ENCODE measurements around the gene FOXM1.

The FOXM1 gene

DNA sequence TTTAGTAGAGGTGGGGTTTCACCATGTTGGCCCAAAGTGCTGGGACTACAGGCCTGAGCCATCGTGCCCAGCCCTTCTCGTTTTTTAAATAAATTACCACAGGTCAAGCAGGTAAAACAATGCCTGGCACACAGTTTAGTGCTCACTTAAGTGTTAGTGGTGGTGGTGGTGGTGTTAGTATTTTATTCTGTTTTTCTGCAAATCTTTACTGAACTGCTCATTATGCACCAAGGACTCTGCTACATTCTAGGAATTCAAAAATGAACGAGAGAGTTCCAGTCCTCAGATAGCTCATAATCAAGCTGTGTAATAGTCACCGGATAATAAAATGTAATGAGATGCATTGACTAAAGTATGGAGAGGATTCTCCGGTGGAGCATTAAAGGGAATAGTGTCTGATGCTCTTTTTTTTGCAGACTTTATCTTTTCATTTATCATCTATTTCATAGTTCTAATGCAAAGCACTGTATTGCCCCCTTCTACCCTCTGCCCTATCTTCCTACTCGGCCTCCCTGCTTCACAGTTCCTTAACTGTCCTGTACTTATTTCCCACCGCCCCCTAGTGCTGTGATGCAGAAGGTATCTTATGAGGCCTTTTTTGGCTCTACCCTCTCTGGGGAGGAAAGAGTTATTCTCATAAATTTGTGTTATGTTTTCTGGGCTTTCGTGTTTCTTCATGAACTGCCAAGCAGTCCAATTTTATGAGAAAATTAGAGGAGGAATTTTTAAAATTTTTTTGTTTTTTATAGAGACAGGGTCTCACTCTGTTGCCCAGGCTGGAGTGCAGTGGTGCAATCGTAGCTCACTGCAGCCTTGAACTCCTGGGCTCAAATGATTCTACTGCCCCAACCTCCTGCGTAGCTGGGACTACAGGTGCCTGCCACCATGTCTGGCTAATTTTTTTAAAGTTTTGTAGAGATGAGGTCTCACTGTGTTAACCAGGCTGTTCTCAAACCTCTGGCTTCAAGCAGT, 63.5 kb downstream of the FOXM1 start:
- peaks cover 8% of the 10 kb centered on the region; the same call in 1 of the 2 replicates for H3F3A ChIP-seq (ENCODE audit: insufficient read depth, low read length)
- no peaks in the 10 kb centered on the region for H3K9me3 ChIP-seq (replicated peaks; ENCODE audit: insufficient read depth, low read length)
- peaks cover 9% of the 10 kb centered on the region; the same call in 1 of the 2 replicates for H3K4me1 ChIP-seq (ENCODE audit: low read length)
- peaks cover 38% of the 10 kb centered on the region for H3K79me2 ChIP-seq (ENCODE audit: low read length)
- DNase-seq: peak; percentile 80
- peak overlapping the region; percentile 96 for H2AFZ ChIP-seq (ENCODE audit: low read length)
- TF ChIP-seq, protein P1, sequence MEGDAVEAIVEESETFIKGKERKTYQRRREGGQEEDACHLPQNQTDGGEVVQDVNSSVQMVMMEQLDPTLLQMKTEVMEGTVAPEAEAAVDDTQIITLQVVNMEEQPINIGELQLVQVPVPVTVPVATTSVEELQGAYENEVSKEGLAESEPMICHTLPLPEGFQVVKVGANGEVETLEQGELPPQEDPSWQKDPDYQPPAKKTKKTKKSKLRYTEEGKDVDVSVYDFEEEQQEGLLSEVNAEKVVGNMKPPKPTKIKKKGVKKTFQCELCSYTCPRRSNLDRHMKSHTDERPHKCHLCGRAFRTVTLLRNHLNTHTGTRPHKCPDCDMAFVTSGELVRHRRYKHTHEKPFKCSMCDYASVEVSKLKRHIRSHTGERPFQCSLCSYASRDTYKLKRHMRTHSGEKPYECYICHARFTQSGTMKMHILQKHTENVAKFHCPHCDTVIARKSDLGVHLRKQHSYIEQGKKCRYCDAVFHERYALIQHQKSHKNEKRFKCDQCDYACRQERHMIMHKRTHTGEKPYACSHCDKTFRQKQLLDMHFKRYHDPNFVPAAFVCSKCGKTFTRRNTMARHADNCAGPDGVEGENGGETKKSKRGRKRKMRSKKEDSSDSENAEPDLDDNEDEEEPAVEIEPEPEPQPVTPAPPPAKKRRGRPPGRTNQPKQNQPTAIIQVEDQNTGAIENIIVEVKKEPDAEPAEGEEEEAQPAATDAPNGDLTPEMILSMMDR (IDR thresholded peaks at IDR 0.05; ENCODE audit: low read length): peak; percentile 73
- no peak for TF ChIP-seq EZH2phosphoT487 (IDR thresholded peaks at IDR 0.05; ENCODE audit: low read length)
- H3K27ac ChIP-seq (ENCODE audit: low read length): peak overlapping the region; percentile 93; the same call in 1 of the 2 replicates
- peak overlapping the region; percentile 69 for H3K4me2 ChIP-seq (ENCODE audit: low read depth, low read length)
- H4K20me1 ChIP-seq (ENCODE audit: insufficient read depth, low read length): no peaks in the 10 kb centered on the region
- peaks cover 3% of the 10 kb centered on the region; the same call in 1 of the 2 replicates for H3K36me3 ChIP-seq (replicated peaks; ENCODE audit: insufficient read depth, low read length)
- H3K4me3 ChIP-seq (ENCODE audit: low read length): peak overlapping the region; percentile 94
- no peaks in the 10 kb centered on the region for H3K27me3 ChIP-seq (replicated peaks; ENCODE audit: insufficient read depth, low read length)
- no peaks in the 10 kb centered on the region for H3K9me2 ChIP-seq (replicated peaks; ENCODE audit: insufficient read depth, low read length)
- peak overlapping the region; percentile 94 for H3K9ac ChIP-seq (ENCODE audit: low read length)

GRCh38 chr12:2812290-2813213, 64.4 kb downstream of the FOXM1 start, which contains the start of gene ITFG2:
TSS of gene ITFG2 (plus strand) at chr12:2812668. CDS start at chr12:2812761, 93 bp downstream.
- H3K36me3 ChIP-seq (replicated peaks; ENCODE audit: insufficient read depth, low read length): no peaks in the 10 kb centered on the region
- no peaks in the 10 kb centered on the region for H3K27me3 ChIP-seq (replicated peaks; ENCODE audit: insufficient read depth, low read length)
- H3K9ac ChIP-seq (ENCODE audit: low read length): peak within 1 kb of the TSS; percentile 94
- H3K9me2 ChIP-seq (replicated peaks; ENCODE audit: insufficient read depth, low read length): no peaks in the 10 kb centered on the region
- H3K4me1 ChIP-seq (ENCODE audit: low read length): peaks cover 9% of the 10 kb centered on the region; the same call in 1 of the 2 replicates
- DNase-seq: peak; percentile 99
- H3K27ac ChIP-seq (ENCODE audit: low read length): peak within 1 kb of the TSS; percentile 93
- peak within 1 kb of the TSS; percentile 81 for H3K4me2 ChIP-seq (ENCODE audit: low read depth, low read length)
- H3K79me2 ChIP-seq (ENCODE audit: low read length): peaks cover 38% of the 10 kb centered on the region
- no peak for TF ChIP-seq EZH2 (optimal IDR thresholded peaks at IDR 0.05; ENCODE audit: low read depth, low read length)
- TF ChIP-seq, protein P1 (IDR thresholded peaks at IDR 0.05; ENCODE audit: low read length): no peak
- TF ChIP-seq EZH2phosphoT487 (IDR thresholded peaks at IDR 0.05; ENCODE audit: low read length): no peak
- H3F3A ChIP-seq (ENCODE audit: insufficient read depth, low read length): peaks cover 8% of the 10 kb centered on the region; the same call in 1 of the 2 replicates
- H4K20me1 ChIP-seq (ENCODE audit: insufficient read depth, low read length): no peaks in the 10 kb centered on the region
- peak within 1 kb of the TSS; percentile 96 for H2AFZ ChIP-seq (ENCODE audit: low read length)
- H3K9me3 ChIP-seq (replicated peaks; ENCODE audit: insufficient read depth, low read length): no peaks in the 10 kb centered on the region
- peak within 1 kb of the TSS; percentile 94 for H3K4me3 ChIP-seq (ENCODE audit: low read length)

DNA sequence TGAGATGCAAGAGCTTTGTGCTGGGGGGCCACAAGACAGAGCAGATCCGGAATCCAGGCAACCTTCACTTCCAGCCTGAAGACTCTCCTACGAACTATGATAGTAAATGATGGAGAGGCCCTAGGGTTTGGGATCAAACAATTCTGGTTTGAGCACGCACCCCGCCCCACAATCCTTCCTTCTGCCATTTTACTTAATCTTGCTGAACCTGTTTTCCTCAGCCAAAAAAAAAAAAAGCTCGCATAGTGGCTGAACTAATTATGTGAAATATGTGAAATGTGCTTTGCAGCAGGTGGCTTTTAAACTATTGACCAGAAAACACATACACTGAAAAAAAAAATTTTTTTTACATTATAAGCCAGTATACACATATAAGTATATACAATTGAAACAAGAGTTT, 65.2 kb downstream of the FOXM1 start:
- no peaks in the 10 kb centered on the region for H3K9me2 ChIP-seq (replicated peaks; ENCODE audit: insufficient read depth, low read length)
- peak overlapping the region; percentile 94 for H3K9ac ChIP-seq (ENCODE audit: low read length)
- DNase-seq: no peak
- H3K4me2 ChIP-seq (ENCODE audit: low read depth, low read length): peak overlapping the region; percentile 81
- TF ChIP-seq EZH2phosphoT487 (IDR thresholded peaks at IDR 0.05; ENCODE audit: low read length) (no peak), EZH2 (optimal IDR thresholded peaks at IDR 0.05; ENCODE audit: low read depth, low read length) (no peak)
- TF ChIP-seq, protein P1 (IDR thresholded peaks at IDR 0.05; ENCODE audit: low read length): no peak
- peaks cover 34% of the 10 kb centered on the region for H3K79me2 ChIP-seq (ENCODE audit: low read length)
- no peaks in the 10 kb centered on the region for H3K36me3 ChIP-seq (replicated peaks; ENCODE audit: insufficient read depth, low read length)
- H3K9me3 ChIP-seq (replicated peaks; ENCODE audit: insufficient read depth, low read length): no peaks in the 10 kb centered on the region
- H3K4me1 ChIP-seq (ENCODE audit: low read length): peaks cover 9% of the 10 kb centered on the region; the same call in 1 of the 2 replicates
- H3K27ac ChIP-seq (ENCODE audit: low read length): peak overlapping the region; percentile 93; the same call in 1 of the 2 replicates
- peak overlapping the region; percentile 94 for H3K4me3 ChIP-seq (ENCODE audit: low read length)
- peaks cover 8% of the 10 kb centered on the region; the same call in 1 of the 2 replicates for H3F3A ChIP-seq (ENCODE audit: insufficient read depth, low read length)
- H3K27me3 ChIP-seq (replicated peaks; ENCODE audit: insufficient read depth, low read length): no peaks in the 10 kb centered on the region
- H4K20me1 ChIP-seq (ENCODE audit: insufficient read depth, low read length): no peaks in the 10 kb centered on the region
- peak overlapping the region; percentile 59 for H2AFZ ChIP-seq (ENCODE audit: low read length)

Data from MM.1S (cell line).